Body of pancreas (tissue), 4 donors: Measurements from ENCODE around the gene LRP1-AS.

Experiments used
- CTCF ChIP-seq, 7 experiments: fragments of 450-650 bp in 4 of 7; fragments of 200-600 bp in 3 of 7; sonication (generic) in 3 of 7; IDR thresholded peaks; one replicate each; pipeline ENCODE4 v1.5.1; 2016 to 2019; ENCODE audit warnings: antibody characterized with exemption in 7 of 7
- POLR2A ChIP-seq, 3 donors: fragments of 450-650 bp; IDR thresholded peaks; one replicate each; pipeline ENCODE4 v1.6.1; 2016; ENCODE audit warnings: antibody characterized with exemption in 3 of 3, mild to moderate bottlenecking in 2 of 3

- TF ChIP-seq CTCF (IDR thresholded peaks at IDR 0.05) = no peak
- no peak for TF ChIP-seq POLR2A (IDR thresholded peaks at IDR 0.05)
Observed at GRCh38 chr12:57191410-57191809, 44.0 kb upstream of the LRP1-AS start.
